AG10803 (cell line): Measurements from ENCODE around the gene FAM107B.
"Not testable (repeated sequence)": the region's sequence is repeated elsewhere in the genome, so short reads cannot be mapped to it uniquely, and the experiment has no call there.

Experiments
- DNase-seq: peaks from one replicate; pipeline ENCODE4 v3.0.0; 2010; ENCODE audit warnings: low read depth
- H3K4me3 ChIP-seq: 2 replicates; pipeline ENCODE4 v1.5.1; 2011; ENCODE audit warnings: mild to moderate bottlenecking, low read length, control low read depth
- CTCF ChIP-seq: conservative IDR thresholded peaks from 2 replicates; pipeline ENCODE4 v1.5.1; 2011; ENCODE audit warnings: mild to moderate bottlenecking, low read length, control low read depth, inconsistent platforms

FAM107B gene

DNA sequence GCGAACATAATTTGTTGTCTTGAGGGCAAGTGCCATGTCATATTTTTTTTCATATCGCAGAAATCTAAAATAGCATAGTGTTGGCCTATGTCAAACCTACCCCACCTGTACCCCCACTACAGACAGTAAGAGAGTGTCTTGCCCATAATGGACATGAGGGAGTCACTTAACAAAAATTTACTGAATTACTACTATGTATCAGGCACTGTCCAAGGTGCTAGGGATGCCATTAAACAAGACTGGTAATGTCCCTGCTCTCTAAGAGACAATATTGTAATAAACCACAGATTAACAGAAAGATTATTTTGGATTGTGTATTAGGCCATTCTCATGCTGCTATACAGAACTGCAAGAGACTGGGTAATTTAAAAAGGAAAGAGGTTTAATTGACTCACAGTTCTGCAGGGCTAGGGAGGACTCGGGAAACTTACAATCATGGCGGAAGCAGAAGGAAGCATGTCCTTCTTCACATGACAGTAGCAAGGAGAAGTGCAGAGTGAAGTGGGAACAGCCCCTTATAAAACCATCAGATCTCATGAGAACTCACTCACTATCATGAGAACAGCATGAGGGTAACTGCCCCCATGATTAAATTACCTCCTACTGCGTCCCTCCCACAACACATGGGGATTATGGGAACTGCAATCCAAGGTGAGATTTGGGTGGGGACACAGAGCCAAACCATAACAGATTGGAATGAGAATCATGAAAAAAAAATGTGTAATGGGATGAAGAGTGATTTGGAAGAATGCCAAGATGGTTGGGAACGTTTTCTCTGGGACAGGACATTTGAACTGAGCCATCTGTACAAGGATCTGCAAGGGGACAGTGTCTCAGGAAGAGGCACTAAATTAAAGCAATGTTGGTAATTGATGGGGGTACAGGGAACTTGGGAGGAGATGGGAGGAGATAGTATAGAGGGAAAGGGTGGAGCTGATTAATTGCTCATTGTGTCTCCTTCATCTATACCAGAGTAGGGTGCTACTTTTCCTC, 108.5 kb downstream of the FAM107B start:
- DNase-seq: no peak
- no peak overlapping the region for H3K4me3 ChIP-seq
- TF ChIP-seq CTCF: no peak

GRCh38 chr10:14665304-14665703, 109.4 kb downstream of the FAM107B start:
- no peak for DNase-seq
- no peak for TF ChIP-seq CTCF
- no peak overlapping the region for H3K4me3 ChIP-seq

- no peak overlapping the region for H3K4me3 ChIP-seq
- no peak for TF ChIP-seq CTCF
- no peak for DNase-seq
These were observed 110.4 kb downstream of the FAM107B start for GRCh38 chr10:14664345-14664744.

DNA sequence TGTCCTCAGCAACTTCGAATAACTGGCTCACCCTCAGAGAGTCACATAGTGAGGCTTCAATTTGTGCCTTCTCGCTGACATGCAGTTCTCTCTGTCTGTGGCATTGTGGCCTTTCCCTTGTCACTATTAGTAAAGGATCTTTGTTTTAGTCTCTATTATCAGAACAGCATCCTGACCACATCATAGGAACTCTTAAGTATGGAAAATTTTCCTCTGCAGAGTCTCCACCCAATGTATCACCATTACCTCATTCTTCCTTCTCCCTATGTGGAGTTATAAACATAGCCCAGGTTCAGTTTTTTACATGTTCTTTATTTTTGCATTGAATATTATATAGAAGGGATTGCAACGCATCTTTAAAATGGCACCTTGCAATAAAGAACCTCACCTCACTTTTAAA, 112.9 kb downstream of the FAM107B start:
- TF ChIP-seq CTCF: no peak
- DNase-seq: no peak
- no peak overlapping the region for H3K4me3 ChIP-seq

GRCh38 chr10:14660831-14661230, 113.9 kb downstream of the FAM107B start:
- TF ChIP-seq CTCF: no peak
- H3K4me3 ChIP-seq: no peak overlapping the region
- DNase-seq: no peak

DNA sequence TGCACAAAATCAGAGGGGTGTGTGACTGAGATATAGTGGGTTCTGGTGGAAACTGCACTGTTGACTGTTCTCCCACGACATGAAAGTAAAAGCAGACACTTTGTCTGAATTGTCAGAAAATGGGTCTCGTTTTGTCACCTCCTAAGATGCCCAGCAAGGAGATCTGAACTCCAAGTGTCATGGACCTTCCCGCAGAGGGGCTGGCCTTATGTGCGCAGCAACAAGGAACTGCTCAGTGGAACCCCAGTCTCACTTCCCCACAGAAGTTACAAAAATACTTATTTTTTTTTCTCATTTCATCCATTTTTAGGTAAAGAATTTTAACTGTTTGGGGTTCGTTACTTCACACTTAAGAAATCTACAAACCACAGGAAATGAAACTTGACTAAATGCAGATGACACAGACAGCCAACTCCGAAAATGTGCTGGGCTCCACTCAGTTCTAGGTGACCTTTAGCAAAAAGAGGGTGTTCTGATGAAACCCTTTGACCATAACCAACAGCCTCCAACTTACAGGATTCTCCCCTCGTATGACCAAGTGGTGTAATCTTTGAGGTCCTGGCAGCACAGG, 115.0 kb downstream of the FAM107B start:
- H3K4me3 ChIP-seq: no peak overlapping the region
- TF ChIP-seq CTCF: no peak
- DNase-seq: no peak

GRCh38 chr10:14659137-14659536, 115.6 kb downstream of the FAM107B start:
- DNase-seq, H3K4me3 ChIP-seq: not testable (repeated sequence)
